ENCODE measurements around the gene MICAL2.

The MICAL2 gene

GRCh38 chr11:12232160-12232559 lies 121.8 kb downstream of the MICAL2 start:
- TF ChIP-seq CTCF (conservative IDR thresholded peaks at IDR 0.05): no peak
- H3K27ac ChIP-seq: peak overlapping the region; percentile 69; the same call in 1 of the 2 replicates

GRCh38 chr11:12232817-12233601 lies 122.6 kb downstream of the MICAL2 start:
- TF ChIP-seq CTCF (conservative IDR thresholded peaks at IDR 0.05): no peak
- peak overlapping the region; percentile 69 for H3K27ac ChIP-seq

- TF ChIP-seq CTCF (conservative IDR thresholded peaks at IDR 0.05): no peak
- peak overlapping the region; percentile 69 for H3K27ac ChIP-seq
These were observed 123.2 kb downstream of the MICAL2 start for GRCh38 chr11:12233602-12233925.

GRCh38 chr11:12234221-12234620 lies 123.8 kb downstream of the MICAL2 start:
- no peak for TF ChIP-seq CTCF (conservative IDR thresholded peaks at IDR 0.05)
- H3K27ac ChIP-seq: peak overlapping the region; percentile 69

GRCh38 chr11:12235080-12235479 lies 124.7 kb downstream of the MICAL2 start:
- peak overlapping the region; percentile 69; the same call in 1 of the 2 replicates for H3K27ac ChIP-seq
- no peak for TF ChIP-seq CTCF (conservative IDR thresholded peaks at IDR 0.05)

- peak overlapping the region; percentile 69 for H3K27ac ChIP-seq
- no peak for TF ChIP-seq CTCF (conservative IDR thresholded peaks at IDR 0.05)
These were observed 125.2 kb downstream of the MICAL2 start for GRCh38 chr11:12235553-12235946.

GRCh38 chr11:12235947-12236743 lies 125.8 kb downstream of the MICAL2 start:
- peak; percentile 77 for TF ChIP-seq CTCF (conservative IDR thresholded peaks at IDR 0.05)
- H3K27ac ChIP-seq: peak overlapping the region; percentile 69

All from VCaP (cell line).